Activated CD8-positive, alpha-beta memory T cell treated with anti-CD3 and anti-CD28 coated beads for 48 hours (primary cell): ENCODE results near the gene COLEC11.

Experiments used
- DNase-seq, 3 experiments: peaks; one replicate each; pipeline ENCODE4 v3.0.0-alpha.2; 2020; ENCODE audit warnings: low read depth in 2 of 3, low spot score in 2 of 3

COLEC11 gene

DNA sequence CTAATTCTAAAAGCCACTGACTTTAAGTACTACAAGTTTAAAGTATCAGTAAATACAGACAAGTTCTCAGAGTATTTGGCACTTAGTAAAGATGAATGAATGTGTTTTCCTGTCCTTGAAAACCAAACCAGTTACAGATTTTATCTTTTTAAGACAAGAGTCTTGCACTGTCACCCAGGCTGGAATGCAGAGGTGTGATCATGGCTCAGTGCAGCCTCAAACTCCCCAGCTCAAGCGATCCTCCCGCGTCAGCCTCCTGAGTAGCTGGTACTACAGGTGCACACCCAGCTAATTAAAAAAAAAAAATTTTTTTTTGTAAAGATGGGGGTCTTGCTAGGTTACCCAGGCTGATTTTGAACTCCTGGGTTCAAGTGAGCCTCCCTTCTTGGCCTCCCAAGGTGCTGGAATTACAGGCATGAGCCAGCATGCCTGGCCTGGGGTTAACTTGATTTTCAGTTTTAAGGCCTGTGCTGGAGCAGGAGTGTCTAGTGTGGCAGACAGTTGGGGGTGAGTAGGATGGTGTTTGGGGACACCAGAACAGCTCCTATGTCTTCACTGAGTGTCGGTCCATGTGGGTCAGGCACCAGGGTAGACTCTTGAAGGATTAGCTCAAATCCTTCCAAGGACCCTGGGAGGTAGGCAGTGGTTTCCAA lies 10.2 kb upstream of the COLEC11 start:
- DNase-seq, result no peak

DNA sequence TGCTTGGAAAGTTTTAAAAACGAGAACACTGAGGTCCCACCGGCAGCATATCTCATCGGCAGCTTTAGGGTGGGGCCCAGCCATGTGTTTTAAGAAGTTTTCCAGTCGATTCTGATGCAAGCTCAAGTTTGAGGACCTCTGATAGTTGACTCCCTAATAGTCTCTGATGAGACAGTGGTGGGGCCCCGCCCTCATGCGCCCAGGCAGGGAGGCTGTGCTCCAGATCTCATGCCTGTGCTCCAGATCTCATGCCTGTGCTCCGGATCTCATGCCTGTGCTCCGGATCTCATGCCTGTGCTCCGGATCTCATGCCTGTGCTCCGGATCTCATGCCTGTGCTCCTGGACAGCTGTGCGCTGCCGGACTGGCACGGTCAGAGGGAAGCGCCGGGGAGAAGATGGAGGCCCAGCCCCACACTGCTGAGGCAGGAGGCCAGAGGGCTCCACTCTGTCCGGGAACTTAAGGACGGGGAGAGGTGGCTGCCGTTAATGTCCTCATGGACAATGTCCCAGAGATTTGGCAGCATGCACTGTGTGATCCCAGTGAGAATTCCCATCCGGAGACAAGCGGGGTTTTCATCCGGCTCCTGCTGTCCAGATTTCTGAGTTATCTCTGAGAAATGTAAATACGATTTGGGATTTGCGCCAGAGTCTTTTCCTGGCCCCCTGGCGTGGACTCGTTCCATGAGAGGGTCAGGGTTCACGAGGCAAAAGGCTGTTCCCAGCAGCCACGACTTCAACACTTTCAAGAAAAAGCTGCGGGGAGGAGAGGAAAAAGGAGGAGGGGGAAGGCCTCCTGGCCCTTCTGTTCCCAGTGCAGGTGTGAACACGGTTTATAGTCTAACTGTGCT lies 9.4 kb upstream of the COLEC11 start:
- DNase-seq, result no peak

DNA sequence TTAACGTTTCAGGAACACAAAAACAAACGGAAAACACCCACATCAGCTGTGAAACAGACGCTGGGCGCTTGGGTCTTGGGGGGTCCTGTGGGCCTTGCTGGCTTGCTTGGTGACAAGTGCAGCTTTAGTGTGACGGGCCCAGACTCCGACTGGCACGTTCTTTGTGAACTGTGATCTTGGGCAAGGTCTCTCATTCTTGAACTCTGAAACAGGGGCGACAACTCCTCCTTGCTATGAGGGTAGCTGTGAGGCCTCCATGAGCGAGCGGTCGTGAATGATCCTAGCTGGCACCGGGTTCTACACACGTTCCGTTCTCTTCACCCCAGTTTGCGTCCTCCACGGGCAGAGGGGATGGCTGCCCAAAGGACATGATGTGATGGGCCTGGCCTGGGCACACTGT lies 8.7 kb upstream of the COLEC11 start:
- no peak for DNase-seq

DNA sequence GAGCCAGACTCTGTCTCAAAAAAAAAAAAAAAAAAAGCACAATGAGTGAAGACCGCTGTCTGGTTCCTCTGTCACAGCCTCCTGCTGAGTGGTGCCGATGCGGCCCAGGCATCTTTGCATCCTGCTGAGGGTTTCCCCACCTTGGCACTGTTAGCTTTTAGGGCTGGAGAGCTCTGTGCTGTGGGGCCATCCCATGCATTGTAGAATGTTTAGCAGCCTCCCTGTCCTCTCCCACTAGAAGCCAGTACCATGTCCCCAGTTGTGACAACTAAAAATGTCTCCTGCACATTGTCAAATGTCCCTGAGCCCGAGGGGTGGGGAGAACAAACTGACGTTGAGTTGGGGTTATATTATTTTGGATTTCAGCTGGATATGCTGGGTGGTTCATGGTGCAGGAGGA lies 7.9 kb upstream of the COLEC11 start:
- no peak for DNase-seq

DNA sequence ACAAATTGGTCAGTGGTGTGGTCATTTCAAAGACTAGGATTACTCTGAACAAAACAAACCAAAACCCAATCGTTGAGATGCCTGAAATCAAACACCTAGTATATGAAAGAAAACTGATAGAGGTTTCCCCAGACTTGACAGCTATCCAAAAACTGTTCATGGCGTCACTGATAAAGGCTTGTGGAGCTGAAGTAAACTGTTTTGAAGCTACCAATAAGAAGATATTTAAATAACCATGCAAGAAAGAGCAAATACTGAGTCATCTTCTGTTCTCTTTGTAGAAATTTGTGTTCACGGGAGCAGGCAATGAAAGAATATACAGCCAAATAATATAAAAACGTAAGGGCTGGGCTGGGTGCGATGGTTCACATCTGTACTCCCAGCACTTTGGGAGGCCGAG lies 7.5 kb upstream of the COLEC11 start:
- no peak for DNase-seq

DNA sequence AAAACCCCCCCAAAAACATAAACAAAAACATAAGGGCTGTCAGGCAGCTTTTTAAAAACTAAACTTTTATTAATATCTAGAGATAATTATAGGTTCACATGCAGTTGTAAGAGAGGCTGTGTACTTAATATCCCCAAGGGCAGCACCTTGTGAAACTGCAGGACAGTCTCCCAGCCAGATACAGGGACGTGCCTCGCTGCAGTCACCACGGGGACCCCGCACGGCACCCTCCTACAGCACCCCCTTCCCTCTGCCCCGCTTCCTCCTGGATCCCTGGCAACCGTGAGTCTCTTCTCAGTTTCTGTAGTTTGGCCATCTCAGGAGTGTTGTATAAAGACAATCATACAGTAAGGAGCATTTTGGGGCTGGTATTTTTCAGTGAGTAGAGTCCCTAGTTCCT lies 6.8 kb upstream of the COLEC11 start:
- no peak for DNase-seq

DNA sequence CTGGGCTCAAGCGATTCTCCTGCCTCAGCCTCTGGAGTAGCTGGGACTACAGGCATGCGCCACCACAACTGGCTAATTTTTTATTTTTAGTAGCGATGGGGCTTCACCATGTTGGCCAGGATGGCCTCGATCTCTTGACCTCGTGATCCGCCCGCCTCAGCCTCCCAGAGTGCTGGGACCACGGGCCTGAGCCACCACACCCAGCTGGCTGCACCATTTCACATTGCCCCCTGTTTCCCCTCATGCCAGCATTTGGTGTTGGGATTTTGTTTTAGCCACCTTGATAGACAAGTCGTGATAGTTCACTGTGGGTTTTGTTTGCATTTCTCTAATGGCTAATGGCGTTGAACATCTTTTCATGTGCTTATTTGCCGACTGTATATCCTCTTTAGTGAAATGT lies 5.8 kb upstream of the COLEC11 start:
- DNase-seq, result no peak

DNA sequence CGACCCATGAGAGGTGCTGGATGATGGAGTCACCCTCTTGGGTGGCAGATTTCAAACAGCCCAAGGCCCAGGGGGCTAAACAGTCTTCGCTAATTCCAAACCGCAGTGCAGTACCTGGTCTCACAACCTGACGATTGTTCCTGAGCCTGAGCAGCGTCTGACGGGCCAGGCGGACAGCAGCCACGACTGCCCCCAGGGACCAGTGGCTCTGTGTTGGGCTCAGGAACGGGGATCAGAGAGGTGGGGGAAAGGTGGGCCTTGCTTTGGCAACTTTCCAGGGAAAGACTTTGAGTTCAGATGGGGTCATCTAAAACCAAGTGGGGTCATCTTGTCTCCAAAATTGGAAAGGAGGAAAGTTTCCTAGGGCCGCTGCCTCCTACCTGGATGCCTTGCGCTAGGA lies 492 bp downstream of the COLEC11 start:
- no peak for DNase-seq

DNA sequence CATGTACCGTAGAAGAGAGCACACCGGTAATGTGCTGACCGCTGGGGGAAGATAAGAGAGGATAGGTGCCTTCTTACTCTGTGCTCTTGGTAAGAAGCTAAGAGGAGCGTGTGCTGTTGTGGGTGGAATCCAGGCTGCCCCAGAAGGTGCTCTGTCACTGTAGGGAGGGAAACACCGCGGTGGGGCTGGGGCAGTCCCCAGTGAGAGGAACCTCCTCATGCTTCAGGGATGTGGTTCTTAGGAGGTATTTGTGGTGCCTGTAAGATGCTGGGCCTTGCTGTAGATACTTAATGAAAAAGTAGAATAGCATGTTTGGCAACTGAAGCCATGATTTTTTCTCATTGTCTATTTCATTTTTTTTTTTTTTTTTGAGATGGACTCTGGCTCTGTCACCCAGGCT lies 1.1 kb downstream of the COLEC11 start:
- DNase-seq, result peak in 1 of 3 experiments; percentile 40

DNA sequence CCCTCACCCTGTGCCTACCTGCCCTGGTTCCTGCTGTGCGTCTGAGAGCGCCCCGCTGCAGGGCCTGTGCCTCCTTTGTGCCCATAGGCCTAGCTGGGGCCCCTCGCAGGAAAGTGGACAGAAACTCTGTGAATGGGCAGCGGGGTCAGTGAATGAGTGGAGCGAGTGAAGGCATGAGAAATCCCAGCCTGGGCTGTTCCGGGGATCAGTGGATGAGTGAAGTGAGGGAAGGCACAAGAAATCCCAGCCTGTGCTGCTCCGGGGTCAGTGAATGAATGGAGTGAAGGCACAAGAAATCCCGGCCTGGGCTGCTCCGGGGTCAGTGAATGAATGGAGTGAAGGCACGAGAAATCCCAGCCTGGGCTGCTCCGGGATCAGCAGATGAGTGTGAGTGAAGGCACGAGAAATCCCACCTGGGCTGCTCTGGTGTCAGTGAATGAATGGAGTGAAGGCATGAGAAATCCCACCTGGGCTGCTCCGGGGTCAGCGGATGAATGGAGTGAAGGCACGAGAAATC lies 2.0 kb downstream of the COLEC11 start:
- no peak for DNase-seq

DNA sequence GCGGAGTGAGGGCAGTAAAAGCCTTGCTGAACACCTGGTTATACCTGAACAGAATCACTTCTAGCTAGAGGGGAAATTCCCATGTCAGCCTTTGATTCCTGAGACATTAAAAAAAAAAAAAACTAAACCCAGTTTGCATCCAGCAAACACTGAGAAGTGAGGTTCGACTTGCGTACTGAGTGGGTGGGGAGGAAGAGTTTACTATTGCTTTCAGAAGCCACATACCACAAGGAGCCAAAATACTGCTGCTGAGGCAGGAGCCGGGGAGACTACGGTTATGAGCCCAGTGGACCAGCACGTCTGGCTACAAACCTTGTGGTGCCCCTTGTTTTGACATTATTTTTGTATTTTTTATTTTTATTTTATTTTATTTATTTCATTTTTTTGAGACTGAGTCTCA lies 2.7 kb downstream of the COLEC11 start:
- DNase-seq, result no peak

DNA sequence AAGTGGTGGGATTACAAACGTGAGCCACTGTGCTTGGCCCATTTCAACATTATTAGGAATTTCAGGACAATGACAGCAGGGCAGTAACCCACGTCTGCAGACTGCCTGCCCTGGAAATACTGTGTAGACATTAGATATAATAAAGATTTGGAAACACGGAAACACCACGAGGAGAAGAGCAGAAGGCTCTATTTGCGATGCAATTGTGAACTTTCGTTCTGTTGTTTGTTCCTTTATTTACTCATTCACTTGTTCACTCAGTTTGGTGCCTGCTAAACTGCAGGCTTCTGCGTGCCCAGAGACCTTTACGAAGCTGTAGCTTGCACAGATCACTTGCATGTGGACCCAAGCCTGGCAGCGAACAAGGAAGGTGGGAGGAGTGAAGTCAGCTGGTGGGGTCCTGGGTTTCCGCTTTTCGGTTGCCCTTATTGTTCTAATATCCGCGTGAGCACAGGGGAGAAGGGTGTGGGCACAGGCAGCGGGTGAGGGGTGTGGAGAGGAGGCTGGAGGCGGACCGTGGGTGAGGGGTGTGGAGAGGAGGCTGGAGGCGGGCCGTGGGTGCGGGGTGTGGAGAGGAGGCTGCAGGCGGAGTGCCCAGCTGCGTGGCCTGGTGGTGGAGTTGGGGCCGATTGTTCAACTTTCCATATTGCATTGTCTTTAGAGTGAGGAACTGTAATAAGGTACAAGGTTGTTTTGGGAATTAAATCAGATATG lies 3.4 kb downstream of the COLEC11 start:
- DNase-seq, result no peak

DNA sequence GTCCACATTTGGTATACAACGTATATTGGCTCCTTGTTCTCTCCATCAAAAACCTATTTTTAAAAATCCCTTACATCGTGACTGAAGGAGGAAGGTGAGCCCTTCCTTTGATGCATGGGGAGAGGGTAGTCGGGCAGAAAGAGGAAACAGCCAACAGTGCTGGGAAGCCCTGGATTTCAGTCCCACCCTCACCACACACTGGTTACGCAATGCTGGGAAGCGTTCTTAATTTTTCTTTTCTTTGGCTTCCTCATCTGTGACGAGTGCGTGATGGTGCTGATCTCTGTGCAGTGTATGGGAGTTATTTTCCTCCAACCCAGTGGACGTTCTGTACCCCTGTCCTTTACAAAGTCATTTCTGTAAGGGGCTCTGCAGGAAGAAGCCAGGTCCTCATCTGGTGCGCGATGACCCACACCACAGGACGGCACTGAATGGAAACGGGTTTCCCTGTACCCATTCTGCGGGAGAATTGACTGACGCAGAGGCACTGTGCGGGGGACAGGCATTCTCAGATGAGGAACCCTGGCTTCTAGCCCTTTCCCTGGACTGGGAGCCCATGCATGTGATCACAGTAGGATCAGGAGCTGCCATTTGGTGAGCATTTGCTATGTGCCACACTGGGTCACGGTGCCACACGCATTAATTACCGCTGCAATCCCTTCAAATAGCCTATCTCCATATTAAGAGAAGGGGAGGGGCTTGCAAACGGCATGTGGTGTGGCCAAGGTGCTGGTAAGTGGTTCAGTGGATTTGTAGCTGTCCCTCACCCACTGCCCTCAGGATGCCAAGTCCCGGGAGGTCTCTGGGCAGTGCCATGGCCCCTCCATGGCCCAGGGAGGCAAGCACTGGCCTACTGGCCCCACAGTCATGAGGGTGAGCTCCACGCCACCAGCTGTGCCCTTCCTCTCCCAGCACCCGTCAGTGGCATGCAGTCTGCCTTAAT lies 4.3 kb downstream of the COLEC11 start:
- no peak for DNase-seq

DNA sequence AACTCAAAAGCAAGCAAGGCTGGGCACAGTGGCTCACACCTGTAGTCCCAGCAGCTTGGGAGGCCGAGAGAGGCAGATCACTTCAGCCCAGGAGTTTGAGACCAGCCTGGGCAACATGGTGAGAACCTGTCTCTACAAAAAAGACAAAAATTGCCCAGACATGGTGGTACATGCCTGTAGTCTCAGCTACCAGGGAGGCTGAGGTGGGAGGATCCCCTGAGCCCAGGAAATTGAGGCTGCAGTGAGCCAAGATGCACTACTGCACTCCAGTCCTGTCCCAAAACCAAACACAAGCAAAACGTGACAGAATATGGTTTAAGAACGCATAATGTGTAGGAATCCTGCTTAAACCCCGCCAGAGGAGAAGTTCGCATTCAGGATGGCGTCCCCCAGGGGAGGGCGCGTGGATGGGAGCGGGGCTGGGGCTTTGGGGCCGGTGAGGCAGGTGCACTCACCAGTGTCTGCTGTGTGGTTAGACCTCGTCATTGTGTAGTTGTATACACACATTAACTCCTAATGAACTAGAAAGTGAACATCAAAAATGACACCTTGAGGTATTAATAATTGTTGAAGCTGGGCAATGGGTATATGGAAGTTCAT lies 5.4 kb downstream of the COLEC11 start:
- DNase-seq, result no peak

DNA sequence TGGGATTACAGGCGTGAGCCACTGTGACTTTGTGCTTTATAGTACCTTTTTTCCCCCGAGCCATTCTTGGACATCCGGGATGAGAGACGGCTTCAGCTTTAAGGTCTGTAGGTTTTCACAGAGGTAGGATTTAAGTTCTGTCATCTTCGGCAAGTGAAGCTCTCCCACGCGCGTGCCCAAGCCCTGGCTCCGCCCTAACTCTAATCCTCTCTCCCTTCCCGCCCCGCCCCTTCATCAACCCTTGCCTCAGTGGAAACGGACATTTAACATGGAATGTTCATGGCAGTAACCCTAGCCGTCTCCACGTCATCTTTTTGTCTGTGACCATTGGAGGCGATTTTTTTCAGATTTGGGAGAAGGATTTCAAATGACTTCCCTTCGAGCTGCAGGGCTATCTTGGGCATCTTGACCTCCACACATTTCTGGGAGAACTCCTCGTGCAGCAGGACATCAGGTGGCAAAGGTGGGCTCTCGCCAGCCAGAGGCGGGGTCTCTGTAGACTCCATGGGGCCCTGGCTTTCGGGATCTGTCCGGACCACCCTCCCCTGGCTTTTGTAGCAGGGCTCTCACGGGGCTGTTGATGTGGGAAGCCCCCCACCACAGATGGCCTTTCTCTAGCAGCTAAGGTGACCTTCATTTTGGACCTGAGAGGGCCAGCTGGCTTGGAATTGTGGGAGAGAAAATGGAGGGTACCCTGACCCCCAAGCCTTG lies 6.8 kb downstream of the COLEC11 start:
- DNase-seq, result no peak

DNA sequence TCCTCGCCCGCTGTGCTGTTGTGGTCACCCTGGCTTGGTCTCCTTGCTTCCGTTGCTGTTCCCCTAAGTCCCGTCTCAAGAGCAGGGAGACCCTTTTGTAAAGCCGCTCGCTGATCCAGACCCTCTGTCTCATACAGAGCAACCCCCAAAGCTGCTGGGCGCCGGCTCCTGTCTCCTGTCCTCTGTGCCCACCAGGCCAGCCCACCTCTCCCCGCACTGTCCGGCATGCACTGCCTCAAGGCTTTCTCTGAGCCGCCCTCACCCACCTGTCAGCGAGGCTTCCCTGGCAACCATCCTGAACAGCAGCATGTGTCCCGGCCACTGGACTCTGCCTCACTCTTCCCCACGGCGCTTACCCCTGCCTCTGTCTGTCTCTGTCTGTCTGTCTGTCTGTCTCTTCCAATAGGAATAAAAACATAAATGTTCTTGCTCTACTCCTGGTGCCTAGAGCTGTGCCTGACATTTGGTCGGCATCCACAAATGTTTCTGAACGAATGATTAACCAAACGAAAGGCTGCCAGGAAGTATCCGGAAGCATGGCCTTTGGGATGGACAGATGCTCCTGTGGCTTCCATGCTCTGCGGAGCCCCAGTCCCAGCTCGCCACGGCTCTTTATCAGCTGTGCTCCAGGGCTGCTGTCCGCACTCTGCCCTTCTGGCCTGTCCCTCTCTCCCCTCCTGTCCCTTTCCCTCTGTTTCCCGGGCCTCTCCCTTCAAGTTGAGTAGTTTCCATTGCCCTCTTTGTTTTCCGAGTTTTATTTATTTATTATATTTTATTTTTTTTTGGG lies 7.8 kb downstream of the COLEC11 start:
- DNase-seq, result no peak

DNA sequence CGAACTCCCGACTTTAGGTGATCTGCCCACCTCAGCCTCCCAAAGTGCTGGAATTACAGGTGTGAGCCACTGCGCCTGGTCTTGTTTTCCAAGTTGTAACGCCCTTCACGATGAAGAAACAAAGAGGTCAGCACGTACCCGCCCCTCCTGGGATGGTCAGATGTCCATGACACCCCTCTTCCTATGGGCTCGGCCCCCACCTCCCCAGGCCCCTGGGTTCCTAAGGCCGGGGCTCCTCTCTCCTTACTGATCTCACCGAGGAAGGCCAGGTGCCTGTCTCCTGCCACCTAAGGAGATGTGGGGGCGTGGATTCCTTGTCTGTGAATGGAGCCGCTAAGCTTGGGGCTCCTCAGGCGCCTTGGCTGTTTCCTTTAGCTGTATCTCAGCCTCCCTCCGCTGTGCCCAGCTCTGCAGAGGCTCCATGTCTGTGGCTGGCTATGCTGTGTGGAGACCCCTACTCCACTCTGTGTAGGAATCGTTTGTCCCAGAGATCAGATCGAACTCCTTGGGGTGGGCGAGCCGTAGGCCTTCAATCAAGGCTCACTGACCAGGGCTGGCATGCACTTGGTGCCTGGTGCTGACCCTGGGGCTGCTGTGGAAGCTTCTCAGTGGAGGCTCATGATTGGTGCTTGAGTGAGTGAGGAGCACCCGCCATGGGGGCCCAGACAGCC lies 8.8 kb downstream of the COLEC11 start:
- no peak for DNase-seq

DNA sequence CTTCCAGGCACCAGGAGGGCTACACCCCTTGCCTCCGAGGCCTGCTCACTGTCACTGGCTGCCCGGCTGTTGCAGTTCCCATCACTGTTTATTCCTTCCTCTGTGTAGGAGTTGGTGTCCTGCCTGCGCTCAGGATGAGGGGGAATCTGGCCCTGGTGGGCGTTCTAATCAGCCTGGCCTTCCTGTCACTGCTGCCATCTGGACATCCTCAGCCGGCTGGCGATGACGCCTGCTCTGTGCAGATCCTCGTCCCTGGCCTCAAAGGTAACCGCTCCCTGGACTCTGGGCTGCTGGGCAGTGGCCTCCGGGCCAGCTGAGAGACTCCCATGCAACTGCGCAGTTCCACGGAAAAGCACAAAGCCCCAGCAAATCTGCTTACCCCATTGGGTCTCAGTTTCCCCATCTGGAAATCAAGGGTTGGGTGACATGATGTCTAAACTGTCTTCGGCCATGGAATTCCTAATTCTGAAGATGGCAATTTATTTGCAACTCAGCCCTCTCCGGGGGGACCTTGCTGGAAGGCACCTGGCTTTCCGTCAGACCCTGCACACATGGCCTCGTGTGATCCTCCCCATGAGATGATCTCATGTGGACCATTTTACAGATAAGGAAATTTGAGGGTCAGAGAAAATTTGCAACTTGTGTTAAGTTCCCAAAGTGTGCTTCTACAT lies 9.4 kb downstream of the COLEC11 start:
- no peak for DNase-seq
